Naive B cell (primary cell): ENCODE measurements around the gene ABCA13. TPM values are rescaled to one million over a fixed set of nuclear protein-coding genes. Genes with fewer than 3 reads are reported as not detected.

ENCODE experiments used
- ATAC-seq, 2 donors: fragments of 150-1000 bp; cut with Tn5 transposase; 2 replicates each; pipeline ENCODE4 v1.10.0; 2021; ENCODE audit warnings: low read depth in 2 of 2, mild to moderate bottlenecking in 2 of 2, moderate library complexity in 2 of 2
- DNase-seq: peaks from one replicate; pipeline ENCODE4 v3.0.0; 2022
- H3K27ac Mint-ChIP-seq, 6 donors: one replicate each; pipeline ENCODE4 v1.8.0; 2020 to 2022; ENCODE audit warnings: mild to moderate bottlenecking in 6 of 6, mixed read lengths in 6 of 6, moderate library complexity in 5 of 6, inconsistent platforms in 2 of 6
- H3K27me3 Mint-ChIP-seq, 3 donors: one replicate each; pipeline ENCODE4 v1.8.0; 2021 to 2022; ENCODE audit warnings: mixed read lengths in 3 of 3, mild to moderate bottlenecking in 1 of 3
- H3K36me3 Mint-ChIP-seq, 2 donors: one replicate each; pipeline ENCODE4 v1.8.0; 2020 to 2022; ENCODE audit warnings: mixed read lengths in 2 of 2, inconsistent platforms in 1 of 2, mild to moderate bottlenecking in 1 of 2
- H3K4me1 Mint-ChIP-seq, 3 donors: one replicate each; pipeline ENCODE4 v1.8.0; 2020 to 2022; ENCODE audit warnings: mixed read lengths in 3 of 3, inconsistent platforms in 1 of 3, mild to moderate bottlenecking in 1 of 3, moderate library complexity in 1 of 3
- H3K4me3 Mint-ChIP-seq, 8 donors: one replicate each; pipeline ENCODE4 v1.8.0; 2020 to 2022; ENCODE audit warnings: mild to moderate bottlenecking in 8 of 8, mixed read lengths in 8 of 8, moderate library complexity in 8 of 8, inconsistent platforms in 2 of 8
- H3K9me3 Mint-ChIP-seq, 7 donors: one replicate each; pipeline ENCODE4 v1.8.0; 2020 to 2022; ENCODE audit warnings: mixed read lengths in 7 of 7, mild to moderate bottlenecking in 5 of 7, inconsistent platforms in 2 of 7, moderate library complexity in 1 of 7
- polyA plus RNA-seq, 6 donors: library from polyadenylated mRNA; unstranded; fragments of 300-500 nt; fragmentation: Illumina TruSeq; gene quantifications; one replicate each; pipeline ENCODE4 v1.2.3, GENCODE V29; 2021; ENCODE audit warnings: low read depth in 6 of 6

ABCA13 gene
- polyA plus RNA-seq, 6 donors from 2014 or later = not detected

- Mint-ChIP-seq H3K27me3 (no peaks in the 10 kb centered on the region), H3K4me1 (no peaks in the 10 kb centered on the region), H3K36me3 (no peaks in the 10 kb centered on the region), H3K9me3 (no peaks in the 10 kb centered on the region), H3K27ac (no peak overlapping the region), H3K4me3 (no peak overlapping the region)
- no peak for DNase-seq
- no peak for ATAC-seq
Observed at GRCh38 chr7:48426966-48427555, 255.8 kb downstream of the ABCA13 start.

- Mint-ChIP-seq H3K36me3 (no peaks in the 10 kb centered on the region), H3K4me3 (no peak overlapping the region), H3K9me3 (no peaks in the 10 kb centered on the region), H3K4me1 (no peaks in the 10 kb centered on the region), H3K27me3 (no peaks in the 10 kb centered on the region), H3K27ac (no peak overlapping the region)
- DNase-seq (no peak), ATAC-seq (no peak)
Observed at GRCh38 chr7:48427671-48428070, 256.4 kb downstream of the ABCA13 start.

- Mint-ChIP-seq H3K27ac (no peak overlapping the region), H3K9me3 (no peaks in the 10 kb centered on the region), H3K4me1 (no peaks in the 10 kb centered on the region), H3K27me3 (no peaks in the 10 kb centered on the region), H3K36me3 (no peaks in the 10 kb centered on the region), H3K4me3 (no peak overlapping the region)
- no peak for ATAC-seq
- DNase-seq = no peak
Observed at GRCh38 chr7:48428091-48428684, 256.9 kb downstream of the ABCA13 start.

- H3K9me3 Mint-ChIP-seq = peaks cover 0 to 3% (median 1%) of the 10 kb centered on the region in 7 donors
- H3K4me3 Mint-ChIP-seq = no peak overlapping the region
- H3K36me3 Mint-ChIP-seq = no peaks in the 10 kb centered on the region
- no peaks in the 10 kb centered on the region for H3K4me1 Mint-ChIP-seq
- H3K27me3 Mint-ChIP-seq = no peaks in the 10 kb centered on the region
- no peak for ATAC-seq
- H3K27ac Mint-ChIP-seq = no peak overlapping the region
- DNase-seq = no peak
Observed at GRCh38 chr7:48429117-48429516, 257.9 kb downstream of the ABCA13 start.

GRCh38 chr7:48438206-48438605, 266.9 kb downstream of the ABCA13 start:
- Mint-ChIP-seq H3K9me3 (peaks cover 2 to 6% (median 4%) of the 10 kb centered on the region in 7 donors), H3K4me1 (no peaks in the 10 kb centered on the region), H3K36me3 (no peaks in the 10 kb centered on the region), H3K27ac (no peak overlapping the region), H3K27me3 (no peaks in the 10 kb centered on the region), H3K4me3 (no peak overlapping the region)
- ATAC-seq = no peak
- DNase-seq = no peak

GRCh38 chr7:48441848-48442492, 270.7 kb downstream of the ABCA13 start:
- ATAC-seq (no peak), DNase-seq (no peak)
- peaks cover 9 to 21% (median 10%) of the 10 kb centered on the region in 7 donors for H3K9me3 Mint-ChIP-seq
- H3K4me3 Mint-ChIP-seq = no peak overlapping the region
- peaks cover 0 to 9% (median 0%) of the 10 kb centered on the region in 3 donors for H3K4me1 Mint-ChIP-seq
- no peaks in the 10 kb centered on the region for H3K27me3 Mint-ChIP-seq
- H3K36me3 Mint-ChIP-seq = no peaks in the 10 kb centered on the region
- no peak overlapping the region for H3K27ac Mint-ChIP-seq

- no peak for ATAC-seq
- DNase-seq = no peak
- H3K27me3 Mint-ChIP-seq = no peaks in the 10 kb centered on the region
- no peak overlapping the region for H3K4me3 Mint-ChIP-seq
- peaks cover 9 to 18% (median 10%) of the 10 kb centered on the region in 7 donors for H3K9me3 Mint-ChIP-seq
- H3K4me1 Mint-ChIP-seq = peaks cover 0 to 9% (median 0%) of the 10 kb centered on the region in 3 donors
- no peak overlapping the region for H3K27ac Mint-ChIP-seq
- H3K36me3 Mint-ChIP-seq = no peaks in the 10 kb centered on the region
Observed at GRCh38 chr7:48443051-48443450, 271.8 kb downstream of the ABCA13 start.

GRCh38 chr7:48446721-48447120, 275.5 kb downstream of the ABCA13 start:
- ATAC-seq (no peak), DNase-seq (no peak)
- no peaks in the 10 kb centered on the region for H3K27me3 Mint-ChIP-seq
- H3K4me3 Mint-ChIP-seq = no peak overlapping the region
- H3K9me3 Mint-ChIP-seq = peaks cover 9 to 18% (median 11%) of the 10 kb centered on the region in 7 donors
- H3K27ac Mint-ChIP-seq = no peak overlapping the region
- H3K4me1 Mint-ChIP-seq = peaks cover 0 to 9% (median 0%) of the 10 kb centered on the region in 3 donors
- H3K36me3 Mint-ChIP-seq = no peaks in the 10 kb centered on the region

GRCh38 chr7:48452218-48452617, 281.0 kb downstream of the ABCA13 start:
- Mint-ChIP-seq H3K36me3 (no peaks in the 10 kb centered on the region), H3K9me3 (peaks cover 0 to 3% (median 0%) of the 10 kb centered on the region in 7 donors), H3K4me3 (no peak overlapping the region), H3K27ac (no peak overlapping the region), H3K27me3 (no peaks in the 10 kb centered on the region), H3K4me1 (no peaks in the 10 kb centered on the region)
- no peak for DNase-seq
- no peak for ATAC-seq

- Mint-ChIP-seq H3K27ac (no peak overlapping the region), H3K4me1 (no peaks in the 10 kb centered on the region), H3K27me3 (no peaks in the 10 kb centered on the region), H3K4me3 (no peak overlapping the region), H3K9me3 (no peaks in the 10 kb centered on the region), H3K36me3 (no peaks in the 10 kb centered on the region)
- DNase-seq (no peak), ATAC-seq (no peak)
Observed at GRCh38 chr7:48454750-48455192, 283.5 kb downstream of the ABCA13 start.

GRCh38 chr7:48455363-48455762, 284.1 kb downstream of the ABCA13 start:
- Mint-ChIP-seq H3K36me3 (no peaks in the 10 kb centered on the region), H3K9me3 (no peaks in the 10 kb centered on the region), H3K4me1 (no peaks in the 10 kb centered on the region), H3K27ac (no peak overlapping the region), H3K4me3 (no peak overlapping the region), H3K27me3 (no peaks in the 10 kb centered on the region)
- ATAC-seq (no peak), DNase-seq (no peak)

GRCh38 chr7:48458701-48459524, 287.7 kb downstream of the ABCA13 start:
- no peaks in the 10 kb centered on the region for H3K4me1 Mint-ChIP-seq
- peaks cover 0 to 5% (median 2%) of the 10 kb centered on the region in 7 donors for H3K9me3 Mint-ChIP-seq
- ATAC-seq = no peak
- no peaks in the 10 kb centered on the region for H3K36me3 Mint-ChIP-seq
- no peak overlapping the region for H3K27ac Mint-ChIP-seq
- H3K4me3 Mint-ChIP-seq = no peak overlapping the region
- no peak for DNase-seq
- no peaks in the 10 kb centered on the region for H3K27me3 Mint-ChIP-seq

GRCh38 chr7:48466713-48467112, 295.5 kb downstream of the ABCA13 start:
- no peak for ATAC-seq
- H3K4me1 Mint-ChIP-seq = no peaks in the 10 kb centered on the region

More at GRCh38 chr7:48466713-48467112, 295.5 kb downstream of the ABCA13 start:
- Mint-ChIP-seq H3K27me3 (no peaks in the 10 kb centered on the region), H3K36me3 (no peaks in the 10 kb centered on the region), H3K9me3 (peaks cover 0 to 9% (median 3%) of the 10 kb centered on the region in 7 donors), H3K4me3 (no peak overlapping the region), H3K27ac (no peak overlapping the region)
- DNase-seq = no peak
